Lower lobe of right lung (tissue), 2 donors: ENCODE data around the gene C1QB. TPM values are rescaled to one million over a fixed set of nuclear protein-coding genes. Genes with fewer than 3 reads are reported as not detected.
A peak's percentile ranks its signal among the peaks of the same experiment; 100 is the strongest.
"Not testable (repeated sequence)": the region's sequence is repeated elsewhere in the genome, so short reads cannot be mapped to it uniquely, and the experiment has no call there.

ENCODE experiments used
- ATAC-seq, 2 donors: fragments of 200-7000 bp; cut with Tn5 transposase; one replicate each; pipeline ENCODE4 v1.9.1; 2020 to 2022; ENCODE audit warnings: mild to moderate bottlenecking in 2 of 2, moderate library complexity in 2 of 2
- DNase-seq: peaks from one replicate; pipeline ENCODE4 v3.0.0-alpha.2; 2020
- H3K27ac ChIP-seq: fragments of 200-600 bp; one replicate; pipeline ENCODE4 v1.8.0; 2022
- H3K27me3 ChIP-seq: fragments of 200-600 bp; one replicate; pipeline ENCODE4 v1.8.0; 2022; ENCODE audit warnings: low read depth
- H3K36me3 ChIP-seq: fragments of 200-600 bp; one replicate; pipeline ENCODE4 v1.8.0; 2022; ENCODE audit warnings: mild to moderate bottlenecking
- H3K4me1 ChIP-seq: fragments of 200-600 bp; one replicate; pipeline ENCODE4 v1.8.0; 2022
- H3K4me3 ChIP-seq: fragments of 200-600 bp; one replicate; pipeline ENCODE4 v1.8.0; 2022; ENCODE audit warnings: mild to moderate bottlenecking
- H3K9me3 ChIP-seq: fragments of 200-600 bp; one replicate; pipeline ENCODE4 v1.8.0; 2022
- intact Hi-C: fragments of 100-400 bp; cut with DNase I; formaldehyde crosslinking; loops from one replicate; pipeline ENCODE4 v1.11.0; 2022
- total RNA-seq: library from RNA; stranded (reverse); fragmentation: NEBNext Ultra II Directional; extraction: Animal tissue kit (Norgen Biotek cat#: 25700); gene quantifications from one replicate; pipeline ENCODE4 v1.2.1, GENCODE V29; 2021
- TF ChIP-seq, protein P1 (sequence below): fragments of 200-600 bp; IDR thresholded peaks from one replicate; pipeline ENCODE4 v1.8.0; 2022; ENCODE audit warnings: antibody characterized with exemption, mild to moderate bottlenecking
- donor health status: DM: no; HTN: yes; CAD: no; lungs with severe emphysema.

C1QB gene
- total RNA-seq, 1 donor from 2014 or later, result 1,524 TPM

DNA sequence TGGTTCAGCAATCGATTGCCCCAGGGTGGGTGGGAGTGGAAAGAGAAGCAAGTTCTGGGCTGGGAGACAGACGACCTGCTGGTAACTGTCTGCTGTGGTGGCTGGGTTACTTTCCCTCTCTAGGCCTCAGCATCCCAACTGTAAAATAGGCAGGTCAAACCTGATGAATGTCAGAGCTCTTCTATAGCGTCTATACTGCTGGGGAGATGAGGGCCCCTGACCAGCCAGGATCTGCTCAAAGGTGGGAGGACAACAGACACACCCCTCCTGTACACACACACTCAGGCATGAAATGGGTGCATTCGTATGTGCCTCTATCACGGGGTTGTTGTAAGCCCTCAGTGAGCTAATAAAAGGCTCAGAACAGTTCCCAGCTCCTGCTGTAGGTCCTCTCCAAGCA is 44.9 kb downstream of the C1QB start:
- TF ChIP-seq, protein P1, sequence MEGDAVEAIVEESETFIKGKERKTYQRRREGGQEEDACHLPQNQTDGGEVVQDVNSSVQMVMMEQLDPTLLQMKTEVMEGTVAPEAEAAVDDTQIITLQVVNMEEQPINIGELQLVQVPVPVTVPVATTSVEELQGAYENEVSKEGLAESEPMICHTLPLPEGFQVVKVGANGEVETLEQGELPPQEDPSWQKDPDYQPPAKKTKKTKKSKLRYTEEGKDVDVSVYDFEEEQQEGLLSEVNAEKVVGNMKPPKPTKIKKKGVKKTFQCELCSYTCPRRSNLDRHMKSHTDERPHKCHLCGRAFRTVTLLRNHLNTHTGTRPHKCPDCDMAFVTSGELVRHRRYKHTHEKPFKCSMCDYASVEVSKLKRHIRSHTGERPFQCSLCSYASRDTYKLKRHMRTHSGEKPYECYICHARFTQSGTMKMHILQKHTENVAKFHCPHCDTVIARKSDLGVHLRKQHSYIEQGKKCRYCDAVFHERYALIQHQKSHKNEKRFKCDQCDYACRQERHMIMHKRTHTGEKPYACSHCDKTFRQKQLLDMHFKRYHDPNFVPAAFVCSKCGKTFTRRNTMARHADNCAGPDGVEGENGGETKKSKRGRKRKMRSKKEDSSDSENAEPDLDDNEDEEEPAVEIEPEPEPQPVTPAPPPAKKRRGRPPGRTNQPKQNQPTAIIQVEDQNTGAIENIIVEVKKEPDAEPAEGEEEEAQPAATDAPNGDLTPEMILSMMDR, result no peak
- no peak overlapping the region for H3K4me3 ChIP-seq
- no peaks in the 10 kb centered on the region for H3K4me1 ChIP-seq
- no peaks in the 10 kb centered on the region for H3K36me3 ChIP-seq
- ATAC-seq, result no peak
- peaks cover 6% of the 10 kb centered on the region for H3K27me3 ChIP-seq
- H3K9me3 ChIP-seq, result no peaks in the 10 kb centered on the region
- no peak overlapping the region for H3K27ac ChIP-seq
- intact Hi-C loops, result no loop called here
- DNase-seq, result no peak

DNA sequence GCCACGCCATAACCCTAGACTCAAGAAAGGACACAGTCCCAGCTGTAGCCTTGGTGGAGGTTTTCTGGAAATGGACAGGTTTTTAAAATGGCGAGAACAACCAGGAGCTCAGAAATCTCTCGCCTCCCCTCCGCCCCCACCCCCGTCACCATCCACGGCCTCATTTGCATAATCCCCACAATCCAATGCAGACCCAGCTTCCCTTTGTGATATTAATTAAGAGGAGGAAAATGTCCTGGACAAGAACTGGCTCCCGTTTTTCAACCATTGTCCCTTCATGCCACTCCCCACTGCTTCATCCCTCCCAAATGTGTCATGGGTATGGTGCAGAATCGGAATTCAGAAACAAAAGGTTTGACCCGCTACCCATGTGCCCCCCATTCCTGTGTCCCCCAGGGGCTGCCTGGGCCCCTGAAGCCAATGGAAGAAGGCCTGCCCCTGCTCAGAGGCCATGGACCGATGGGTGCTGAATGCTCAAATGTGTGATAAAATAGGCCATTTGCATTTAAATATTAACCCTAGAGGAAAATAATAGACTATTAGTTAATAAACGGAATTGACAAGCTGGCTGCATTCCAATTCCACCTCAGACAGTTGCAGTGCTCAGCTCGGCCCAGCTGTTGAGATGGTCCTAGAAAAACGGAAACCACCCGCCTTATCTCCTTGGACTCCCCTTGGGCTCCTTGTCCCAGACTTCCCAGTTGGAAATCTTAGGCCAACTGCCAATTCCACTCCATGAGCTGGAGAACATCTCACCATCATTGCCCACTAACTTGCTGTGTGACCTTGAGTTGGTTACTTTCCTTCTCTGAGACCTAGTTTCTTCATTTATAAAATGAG is 46.9 kb downstream of the C1QB start:
- TF ChIP-seq, protein P1, result no peak
- intact Hi-C loops, result no loop called here
- H3K27me3 ChIP-seq, result peaks cover 6% of the 10 kb centered on the region
- H3K27ac ChIP-seq, result no peak overlapping the region
- H3K4me1 ChIP-seq, result no peaks in the 10 kb centered on the region
- no peak for ATAC-seq
- H3K9me3 ChIP-seq, result no peaks in the 10 kb centered on the region
- H3K4me3 ChIP-seq, result no peak overlapping the region
- DNase-seq, result no peak
- H3K36me3 ChIP-seq, result no peaks in the 10 kb centered on the region

DNA sequence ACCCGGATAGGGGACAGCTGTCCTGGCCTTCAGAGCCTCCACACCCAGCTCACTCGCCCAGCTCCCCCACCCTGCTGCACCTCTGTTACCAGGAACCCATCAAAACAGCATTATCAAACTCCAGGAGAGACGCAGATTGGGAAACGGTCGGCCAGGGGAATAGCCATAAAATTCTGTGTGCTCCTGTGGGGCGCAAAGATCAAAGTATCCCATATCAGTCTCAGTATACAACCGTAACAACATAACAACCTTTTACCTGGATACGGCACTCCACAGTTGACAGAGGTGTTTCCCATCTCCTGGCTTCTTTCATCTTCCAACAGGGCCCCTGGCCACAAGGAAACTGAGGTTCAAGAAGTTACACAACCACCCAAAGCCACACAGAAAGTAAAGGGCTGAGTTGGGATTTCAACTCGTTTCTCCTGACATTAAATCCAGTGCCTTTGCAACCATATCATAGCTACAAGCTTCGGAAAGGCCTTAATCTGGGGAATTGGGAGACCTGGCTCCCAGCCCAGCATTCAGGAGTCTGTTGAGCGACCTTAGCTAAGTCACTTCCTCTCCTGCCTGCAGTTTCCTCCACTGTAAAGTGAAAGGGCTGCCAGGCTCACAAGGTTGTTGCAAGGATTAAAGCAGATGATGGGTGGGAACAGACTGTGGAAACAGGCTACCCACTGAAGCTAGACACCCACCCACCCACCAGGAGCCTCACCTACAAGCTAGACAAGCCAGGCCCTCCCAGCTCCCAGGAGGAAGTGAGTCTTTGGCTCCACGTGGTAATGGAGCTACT is 49.5 kb downstream of the C1QB start:
- TF ChIP-seq, protein P1, result no peak
- intact Hi-C loops, result no loop called here
- Histone ChIP-seq H3K27ac (no peak overlapping the region), H3K9me3 (no peaks in the 10 kb centered on the region), H3K4me1 (no peaks in the 10 kb centered on the region), H3K4me3 (no peak overlapping the region), H3K27me3 (peaks cover 6% of the 10 kb centered on the region), H3K36me3 (no peaks in the 10 kb centered on the region)
- ATAC-seq, result no peak
- no peak for DNase-seq

DNA sequence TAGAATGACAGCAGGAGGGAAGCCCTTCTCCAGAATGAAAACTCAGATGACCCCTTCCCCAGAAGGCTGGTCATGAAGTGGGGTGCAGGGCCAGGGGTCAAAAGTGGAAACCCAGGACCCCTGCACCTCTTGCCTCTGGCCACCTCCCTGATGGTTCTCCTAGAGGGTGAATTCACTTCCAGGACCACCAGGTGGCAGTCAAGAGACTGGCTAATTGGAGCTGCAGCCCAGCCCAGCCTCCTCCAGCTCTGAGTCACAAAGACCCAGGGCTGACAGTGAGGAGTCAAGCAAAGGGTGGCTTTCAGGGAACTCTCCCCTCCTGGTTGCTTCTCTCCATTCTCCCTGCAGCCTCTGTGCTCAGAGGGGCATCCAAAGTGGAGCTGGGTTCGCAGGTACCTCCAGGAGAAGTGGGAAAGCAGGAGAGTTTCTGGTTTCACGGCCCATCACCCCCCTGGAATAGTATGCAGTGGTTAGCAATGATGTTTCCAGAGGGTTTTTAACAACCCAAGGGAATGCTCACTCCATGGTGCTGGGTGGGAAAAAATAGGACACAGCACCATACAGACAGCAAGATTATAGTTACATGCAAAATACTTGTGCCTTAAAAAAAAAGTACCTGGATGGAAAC is 51.5 kb downstream of the C1QB start:
- Histone ChIP-seq H3K4me3 (no peak overlapping the region), H3K36me3 (no peaks in the 10 kb centered on the region), H3K27me3 (peaks cover 13% of the 10 kb centered on the region), H3K9me3 (no peaks in the 10 kb centered on the region), H3K4me1 (peaks cover 2% of the 10 kb centered on the region), H3K27ac (no peak overlapping the region)
- ATAC-seq (peak; percentile 92 to 93), DNase-seq (peak; percentile 83)
- TF ChIP-seq, protein P1, result peak; percentile 89
- intact Hi-C loops, result no loop called here

DNA sequence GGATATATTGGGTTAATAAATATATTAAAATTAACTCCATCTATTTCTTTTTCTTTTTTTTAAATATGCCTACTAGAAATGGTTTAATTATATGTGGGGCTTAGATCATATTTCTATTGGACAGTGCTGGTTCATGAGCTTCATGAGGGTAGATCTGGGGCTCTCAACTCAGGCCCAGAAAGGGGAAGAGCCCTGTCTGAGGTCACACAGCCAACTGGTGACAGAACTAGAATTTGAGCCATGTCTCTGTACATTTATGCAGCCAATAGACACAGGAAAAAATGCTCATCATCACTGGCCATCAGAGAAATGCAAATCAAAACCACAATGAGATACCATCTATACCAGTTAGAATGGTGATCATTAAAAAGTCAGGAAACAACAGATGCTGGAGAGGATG is 52.5 kb downstream of the C1QB start:
- H3K4me3 ChIP-seq, result no peak overlapping the region
- no peaks in the 10 kb centered on the region for H3K36me3 ChIP-seq
- no peak overlapping the region for H3K27ac ChIP-seq
- peaks cover 10% of the 10 kb centered on the region for H3K4me1 ChIP-seq
- no peak for DNase-seq
- TF ChIP-seq, protein P1, result no peak
- no peak for ATAC-seq
- H3K27me3 ChIP-seq, result peaks cover 15% of the 10 kb centered on the region
- intact Hi-C loops, result no loop called here
- no peaks in the 10 kb centered on the region for H3K9me3 ChIP-seq

DNA sequence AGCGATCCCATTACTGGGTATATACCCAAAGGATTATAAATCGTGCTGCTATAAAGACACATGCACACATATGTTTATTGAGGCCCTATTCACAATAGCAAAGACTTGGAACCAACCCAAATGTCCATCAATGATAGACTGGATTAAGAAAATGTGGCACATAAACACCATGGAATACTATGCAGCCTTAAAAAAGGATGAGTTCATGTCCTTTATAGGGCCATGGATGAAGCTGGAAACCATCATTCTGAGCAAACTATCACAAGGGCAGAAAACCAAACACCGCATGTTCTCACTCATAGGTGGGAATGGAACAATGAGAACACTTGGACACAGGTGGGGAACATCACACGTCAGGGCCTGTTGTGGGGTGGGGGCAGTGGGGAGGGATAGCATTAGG is 53.1 kb downstream of the C1QB start:
- H3K9me3 ChIP-seq, H3K27ac ChIP-seq, H3K36me3 ChIP-seq, H3K4me3 ChIP-seq, H3K4me1 ChIP-seq, ATAC-seq, DNase-seq, intact Hi-C loops: not testable (repeated sequence)
- H3K27me3 ChIP-seq, result peaks cover 15% of the 10 kb centered on the region
